Fibroblast of lung (primary cell): Measurements from ENCODE around the gene REG1A. TPM values are rescaled to one million over a fixed set of nuclear protein-coding genes. Genes with fewer than 3 reads are reported as not detected.

Source experiments
- DNase-seq, 2 donors: peaks; one replicate each; pipeline versions ENCODE4 v3.0.0 to v3.0.0-alpha.2; 2010; ENCODE audit warnings: low read depth in 2 of 2
- H2AFZ ChIP-seq: 2 replicates; pipeline ENCODE4 v1.5.1; 2012; ENCODE audit warnings: low read length, control low read depth, inconsistent platforms
- H3K27ac ChIP-seq: 2 replicates; pipeline ENCODE4 v1.5.1; 2011; ENCODE audit warnings: low read length, control low read depth; ENCODE audit not compliant: insufficient read depth
- H3K27me3 ChIP-seq: 2 replicates; pipeline ENCODE4 v1.5.1; 2011; ENCODE audit warnings: mild to moderate bottlenecking, low read length; ENCODE audit not compliant: control insufficient read depth, insufficient read depth
- H3K36me3 ChIP-seq: 2 replicates; pipeline ENCODE4 v1.5.1; 2011; ENCODE audit warnings: low read length; ENCODE audit not compliant: control insufficient read depth, insufficient read depth
- H3K4me1 ChIP-seq: 2 replicates; pipeline ENCODE4 v1.5.1; 2011; ENCODE audit warnings: low read length; ENCODE audit not compliant: control insufficient read depth, insufficient read depth; ENCODE audit errors: extremely low read depth
- H3K4me2 ChIP-seq: 2 replicates; pipeline ENCODE4 v1.5.1; 2011; ENCODE audit warnings: low read length, control low read depth; ENCODE audit not compliant: insufficient read depth; ENCODE audit errors: extremely low read depth
- H3K4me3 ChIP-seq, 4 experiments: fragments of 200-600 bp in 1 of 4; sonication (generic) in 1 of 4; replicated peaks in 1 of 4; 2 replicates each; pipeline ENCODE4 v1.5.1; 2011 to 2016; ENCODE audit warnings: low read length in 4 of 4, low read depth in 3 of 4, mild to moderate bottlenecking in 3 of 4, control low read depth in 2 of 4, inconsistent platforms in 1 of 4, mixed read lengths in 1 of 4; ENCODE audit not compliant: insufficient read depth in 1 of 4; ENCODE audit errors: control extremely low read depth in 1 of 4
- H3K79me2 ChIP-seq: 2 replicates; pipeline ENCODE4 v1.5.1; 2012; ENCODE audit warnings: mild to moderate bottlenecking, low read length, inconsistent platforms; ENCODE audit not compliant: control insufficient read depth, insufficient read depth
- H3K9ac ChIP-seq: 2 replicates; pipeline ENCODE4 v1.5.1; 2011; ENCODE audit warnings: mild to moderate bottlenecking, low read length, control low read depth; ENCODE audit not compliant: insufficient read depth
- H3K9me3 ChIP-seq: 2 replicates; pipeline ENCODE4 v1.5.1; 2012; ENCODE audit warnings: low read depth, low read length; ENCODE audit not compliant: control insufficient read depth, insufficient read depth
- H4K20me1 ChIP-seq: 2 replicates; pipeline ENCODE4 v1.5.1; 2011; ENCODE audit warnings: low read length; ENCODE audit not compliant: control insufficient read depth, insufficient read depth; ENCODE audit errors: extremely low read depth
- CTCF ChIP-seq, 2 donors: IDR thresholded peaks in 1 of 2; conservative IDR thresholded peaks in 1 of 2; 1 replicate in 1 of 2; 2 replicates in 1 of 2; pipeline ENCODE4 v1.5.1; 2011 to 2012; ENCODE audit warnings: low read length in 2 of 2, control low read depth in 1 of 2, inconsistent platforms in 1 of 2, low read depth in 1 of 2, mild to moderate bottlenecking in 1 of 2
- EZH2 ChIP-seq: IDR thresholded peaks from 2 replicates; pipeline ENCODE4 v1.5.1; 2012; ENCODE audit warnings: low read length, control low read depth, mild to moderate bottlenecking; ENCODE audit errors: missing control alignments
- polyA plus RNA-seq, 2 donors: library from polyadenylated mRNA; depleted of rRNA in 1 of 2; stranded (reverse) in 1 of 2; unstranded in 1 of 2; fragments of >200 nt; gene quantifications; 2 replicates each; pipeline ENCODE4 v1.2.1, GENCODE V29; 2011 to 2012; ENCODE audit warnings: missing spikeins in 1 of 2
- total RNA-seq: library from RNA; depleted of rRNA; stranded (reverse); fragments of >200 nt; gene quantifications from 2 replicates; pipeline ENCODE4 v1.2.1, GENCODE V29; 2014

The REG1A gene
- total and polyA plus RNA-seq, 2 donors (not counting 1 experiment from before 2014, with no cell fraction given): not detected

DNA sequence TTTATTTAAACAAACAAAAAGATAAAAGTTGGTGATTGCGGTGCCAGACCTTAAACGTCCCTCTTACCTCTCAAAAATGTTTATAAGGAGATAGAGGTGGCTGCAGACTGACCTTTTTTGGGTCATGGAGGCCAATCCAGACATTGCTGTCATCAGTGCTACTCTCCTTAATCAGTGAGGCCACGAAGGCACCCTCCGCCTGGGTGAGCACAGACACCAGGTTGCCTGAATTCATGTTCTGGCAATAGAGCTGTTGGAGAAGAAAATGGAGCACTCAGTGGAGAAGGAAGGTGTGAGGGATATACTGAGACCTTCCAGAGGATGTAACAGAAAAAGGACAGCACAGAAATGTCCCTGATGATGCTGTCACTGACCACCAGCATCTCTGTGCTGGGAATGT is 34.0 kb upstream of the REG1A start:
- Histone ChIP-seq H3K9me3 (no peaks in the 10 kb centered on the region), H3K27ac (no peak overlapping the region), H3K36me3 (no peaks in the 10 kb centered on the region), H4K20me1 (no peaks in the 10 kb centered on the region), H3K9ac (no peak overlapping the region), H3K4me1 (no peaks in the 10 kb centered on the region), H3K4me3 (no peak overlapping the region), H3K27me3 (no peaks in the 10 kb centered on the region), H2AFZ (no peak overlapping the region), H3K4me2 (no peak overlapping the region), H3K79me2 (no peaks in the 10 kb centered on the region)
- no peak for DNase-seq
- TF ChIP-seq EZH2: no peak
- no peak for TF ChIP-seq CTCF (conservative IDR thresholded peaks at IDR 0.05 in 1 of 2, IDR thresholded peaks at IDR 0.05 in 1 of 2; ENCODE audit: low read depth in 1 of 2, low read length in 2 of 2)

- Histone ChIP-seq H3K27me3 (no peaks in the 10 kb centered on the region), H3K27ac (no peak within 1 kb of the TSS), H3K36me3 (no peaks in the 10 kb centered on the region), H3K4me1 (no peaks in the 10 kb centered on the region), H3K4me3 (no peak within 1 kb of the TSS), H3K9ac (no peak within 1 kb of the TSS), H4K20me1 (no peaks in the 10 kb centered on the region), H3K4me2 (no peak within 1 kb of the TSS), H2AFZ (no peak within 1 kb of the TSS), H3K79me2 (no peaks in the 10 kb centered on the region), H3K9me3 (no peaks in the 10 kb centered on the region)
- TF ChIP-seq CTCF (conservative IDR thresholded peaks at IDR 0.05 in 1 of 2, IDR thresholded peaks at IDR 0.05 in 1 of 2; ENCODE audit: low read depth in 1 of 2, low read length in 2 of 2) (no peak), EZH2 (no peak)
- DNase-seq: no peak
Observed at GRCh38 chr2:79087785-79088364, 32.4 kb upstream of the REG1A start, which contains the start of gene REG1B. Gene REG1B, minus strand, starts transcription at chr2:79087993. Its CDS starts 381 bp downstream, at chr2:79087612.

- DNase-seq: no peak
- TF ChIP-seq CTCF (conservative IDR thresholded peaks at IDR 0.05 in 1 of 2, IDR thresholded peaks at IDR 0.05 in 1 of 2; ENCODE audit: low read depth in 1 of 2, low read length in 2 of 2): no peak
- TF ChIP-seq EZH2: no peak
Observed at GRCh38 chr2:79090693-79091092, 29.6 kb upstream of the REG1A start.

More at GRCh38 chr2:79090693-79091092, 29.6 kb upstream of the REG1A start:
- H3K9me3 ChIP-seq: no peaks in the 10 kb centered on the region
- H3K27ac ChIP-seq: no peak overlapping the region
- H3K79me2 ChIP-seq: no peaks in the 10 kb centered on the region
- H3K36me3 ChIP-seq: no peaks in the 10 kb centered on the region
- H3K4me3 ChIP-seq: no peak overlapping the region
- no peaks in the 10 kb centered on the region for H3K4me1 ChIP-seq
- H3K4me2 ChIP-seq: no peak overlapping the region
- no peak overlapping the region for H3K9ac ChIP-seq
- no peak overlapping the region for H2AFZ ChIP-seq
- H3K27me3 ChIP-seq: no peaks in the 10 kb centered on the region
- no peaks in the 10 kb centered on the region for H4K20me1 ChIP-seq
